ENCODE data around the gene SIRPA.

DNA sequence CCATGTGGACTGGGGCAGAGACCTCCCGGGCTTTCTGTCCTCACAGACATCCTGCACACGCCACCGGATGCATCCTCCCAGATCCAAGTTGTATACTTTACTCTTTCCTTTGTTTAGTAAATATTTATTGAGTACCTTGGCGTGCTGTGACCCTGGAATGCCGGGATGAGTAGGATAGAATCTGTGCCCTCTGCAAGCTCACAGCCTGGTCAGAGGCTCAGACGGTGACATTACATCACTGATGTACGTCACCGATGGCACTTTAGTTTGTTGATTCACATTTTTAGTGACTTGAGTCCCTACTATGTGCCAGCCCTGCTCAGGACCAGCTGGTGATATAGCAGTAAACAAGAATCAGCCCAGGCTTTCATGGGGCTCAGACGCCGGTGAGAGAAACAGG, 32.9 kb downstream of the SIRPA start:
- TF ChIP-seq, protein P1, sequence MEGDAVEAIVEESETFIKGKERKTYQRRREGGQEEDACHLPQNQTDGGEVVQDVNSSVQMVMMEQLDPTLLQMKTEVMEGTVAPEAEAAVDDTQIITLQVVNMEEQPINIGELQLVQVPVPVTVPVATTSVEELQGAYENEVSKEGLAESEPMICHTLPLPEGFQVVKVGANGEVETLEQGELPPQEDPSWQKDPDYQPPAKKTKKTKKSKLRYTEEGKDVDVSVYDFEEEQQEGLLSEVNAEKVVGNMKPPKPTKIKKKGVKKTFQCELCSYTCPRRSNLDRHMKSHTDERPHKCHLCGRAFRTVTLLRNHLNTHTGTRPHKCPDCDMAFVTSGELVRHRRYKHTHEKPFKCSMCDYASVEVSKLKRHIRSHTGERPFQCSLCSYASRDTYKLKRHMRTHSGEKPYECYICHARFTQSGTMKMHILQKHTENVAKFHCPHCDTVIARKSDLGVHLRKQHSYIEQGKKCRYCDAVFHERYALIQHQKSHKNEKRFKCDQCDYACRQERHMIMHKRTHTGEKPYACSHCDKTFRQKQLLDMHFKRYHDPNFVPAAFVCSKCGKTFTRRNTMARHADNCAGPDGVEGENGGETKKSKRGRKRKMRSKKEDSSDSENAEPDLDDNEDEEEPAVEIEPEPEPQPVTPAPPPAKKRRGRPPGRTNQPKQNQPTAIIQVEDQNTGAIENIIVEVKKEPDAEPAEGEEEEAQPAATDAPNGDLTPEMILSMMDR (IDR thresholded peaks at IDR 0.05; ENCODE audit: poor library complexity): no peak
- TF ChIP-seq EZH2 (IDR thresholded peaks at IDR 0.05; ENCODE audit: borderline replicate concordance) (no peak), EZH2phosphoT487 (IDR thresholded peaks at IDR 0.05; ENCODE audit: low read depth, severe bottlenecking, unreplicated experiment) (no peak)
